ENCODE data around the gene DACH1. TPM values are rescaled to one million over a fixed set of nuclear protein-coding genes. Genes with fewer than 3 reads are reported as not detected.

Gene DACH1
- total and polyA plus RNA-seq, 2 of the 13 experiments (the other 11 are each of a cell fraction or from before 2014, with no cell fraction given) = not detected

GRCh38 chr13:71830323-71830722 is 36.7 kb downstream of the DACH1 start (continued):
- TF ChIP-seq, protein P1, sequence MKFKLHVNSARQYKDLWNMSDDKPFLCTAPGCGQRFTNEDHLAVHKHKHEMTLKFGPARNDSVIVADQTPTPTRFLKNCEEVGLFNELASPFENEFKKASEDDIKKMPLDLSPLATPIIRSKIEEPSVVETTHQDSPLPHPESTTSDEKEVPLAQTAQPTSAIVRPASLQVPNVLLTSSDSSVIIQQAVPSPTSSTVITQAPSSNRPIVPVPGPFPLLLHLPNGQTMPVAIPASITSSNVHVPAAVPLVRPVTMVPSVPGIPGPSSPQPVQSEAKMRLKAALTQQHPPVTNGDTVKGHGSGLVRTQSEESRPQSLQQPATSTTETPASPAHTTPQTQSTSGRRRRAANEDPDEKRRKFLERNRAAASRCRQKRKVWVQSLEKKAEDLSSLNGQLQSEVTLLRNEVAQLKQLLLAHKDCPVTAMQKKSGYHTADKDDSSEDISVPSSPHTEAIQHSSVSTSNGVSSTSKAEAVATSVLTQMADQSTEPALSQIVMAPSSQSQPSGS (CRISPR knock-in tag; IDR thresholded peaks at IDR 0.05) = no peak
- TF ChIP-seq ZNF777 (CRISPR knock-in tag; IDR thresholded peaks at IDR 0.05) = no peak

- H3K4me2 ChIP-seq (ENCODE audit: low read depth, low read length) = no peak overlapping the region
- no peak overlapping the region for H3K4me3 ChIP-seq (replicated peaks in 1 of 3; ENCODE audit: insufficient read depth in 1 of 3, low read depth in 2 of 3, low read length in 3 of 3)
- no TSS peak for BruUV-seq (replicated peaks)
- FAIRE-seq (no peak), ATAC-seq (no peak), DNase-seq (ENCODE audit: low spot score) (no peak)
- no peak overlapping the region for H3K9ac ChIP-seq (ENCODE audit: insufficient read depth, low read depth, low read length)
- intact Hi-C loops (cut with micrococcal nuclease; ENCODE audit: unreplicated experiment) = no loop called here
- H3K36me3 ChIP-seq (replicated peaks in 1 of 2; ENCODE audit: control insufficient read depth in 1 of 2, insufficient read depth in 2 of 2, low read length in 2 of 2) = no peaks in the 10 kb centered on the region
- in situ Hi-C loops (cut with HindIII; ENCODE audit: extremely low pct_ligation_motif_present, low pct_unique_long_range_greater_than_20kb) = no loop called here
- no peaks in the 10 kb centered on the region for H4K20me1 ChIP-seq (ENCODE audit: insufficient read depth, low read length)
- POLR2A ChIA-PET = no interaction called here
- H3K79me2 ChIP-seq (ENCODE audit: insufficient read depth, low read length) = no peaks in the 10 kb centered on the region
- H3K27me3 ChIP-seq (ENCODE audit: control insufficient read depth in 1 of 2, insufficient read depth in 2 of 2, low read length in 2 of 2) = no peaks in the 10 kb centered on the region
- 0% methylated on average over 1 of the region's 1 CpG for WGBS (ENCODE audit: low lambda C conversion rate)
- H2AFZ ChIP-seq (ENCODE audit: low read length) = no peak overlapping the region
- H3K27ac ChIP-seq (ENCODE audit: extremely low read length, insufficient read depth, low read length) = no peak overlapping the region
- CTCF ChIA-PET (ENCODE audit: low intra/inter-chr PET ratio, low total read pairs) = no interaction called here
- TF ChIP-seq MXD4 (CRISPR knock-in tag; IDR thresholded peaks at IDR 0.05) (no peak), ZIK1 (CRISPR knock-in tag; IDR thresholded peaks at IDR 0.05; ENCODE audit: borderline replicate concordance, low read depth) (no peak), HNRNPLL (IDR thresholded peaks at IDR 0.05; ENCODE audit: low read depth, low read length, poor library complexity, severe bottlenecking) (no peak), SP2 (CRISPR knock-in tag; IDR thresholded peaks at IDR 0.05) (no peak), PHF21A (CRISPR knock-in tag; IDR thresholded peaks at IDR 0.05) (no peak), ZSCAN29 (CRISPR knock-in tag; conservative IDR thresholded peaks at IDR 0.05) (no peak), CREB1 (IDR thresholded peaks at IDR 0.05) (no peak), CREB1 (CRISPR knock-in tag; IDR thresholded peaks at IDR 0.05) (no peak), MAZ (IDR thresholded peaks at IDR 0.05; ENCODE audit: borderline replicate concordance, low read depth, low read length) (no peak), MAZ (CRISPR knock-in tag; IDR thresholded peaks at IDR 0.05; ENCODE audit: low read depth) (no peak), DDIT3 (CRISPR knock-in tag; IDR thresholded peaks at IDR 0.05) (no peak), ZBTB14 (CRISPR knock-in tag; IDR thresholded peaks at IDR 0.05) (no peak), SSRP1 (CRISPR knock-in tag; IDR thresholded peaks at IDR 0.05) (no peak), ZNF510 (CRISPR knock-in tag; IDR thresholded peaks at IDR 0.05; ENCODE audit: low read depth) (no peak), STAG1 (CRISPR knock-in tag; IDR thresholded peaks at IDR 0.05) (no peak), ZMAT3 (CRISPR knock-in tag; conservative IDR thresholded peaks at IDR 0.05) (no peak), SRF (IDR thresholded peaks at IDR 0.05; ENCODE audit: low read depth, low read length) (no peak), HES4 (CRISPR knock-in tag; IDR thresholded peaks at IDR 0.05; ENCODE audit: borderline replicate concordance) (no peak), SKI (IDR thresholded peaks at IDR 0.05; ENCODE audit: partially characterized antibody) (no peak)
- TF ChIP-seq, protein P2, sequence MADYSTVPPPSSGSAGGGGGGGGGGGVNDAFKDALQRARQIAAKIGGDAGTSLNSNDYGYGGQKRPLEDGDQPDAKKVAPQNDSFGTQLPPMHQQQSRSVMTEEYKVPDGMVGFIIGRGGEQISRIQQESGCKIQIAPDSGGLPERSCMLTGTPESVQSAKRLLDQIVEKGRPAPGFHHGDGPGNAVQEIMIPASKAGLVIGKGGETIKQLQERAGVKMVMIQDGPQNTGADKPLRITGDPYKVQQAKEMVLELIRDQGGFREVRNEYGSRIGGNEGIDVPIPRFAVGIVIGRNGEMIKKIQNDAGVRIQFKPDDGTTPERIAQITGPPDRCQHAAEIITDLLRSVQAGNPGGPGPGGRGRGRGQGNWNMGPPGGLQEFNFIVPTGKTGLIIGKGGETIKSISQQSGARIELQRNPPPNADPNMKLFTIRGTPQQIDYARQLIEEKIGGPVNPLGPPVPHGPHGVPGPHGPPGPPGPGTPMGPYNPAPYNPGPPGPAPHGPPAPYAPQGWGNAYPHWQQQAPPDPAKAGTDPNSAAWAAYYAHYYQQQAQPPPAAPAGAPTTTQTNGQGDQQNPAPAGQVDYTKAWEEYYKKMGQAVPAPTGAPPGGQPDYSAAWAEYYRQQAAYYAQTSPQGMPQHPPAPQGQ (CRISPR knock-in tag; IDR thresholded peaks at IDR 0.05; ENCODE audit: borderline replicate concordance) = no peak
- H3K4me1 ChIP-seq (ENCODE audit: insufficient read depth, low read length) = no peaks in the 10 kb centered on the region
- H3K9me3 ChIP-seq (ENCODE audit: low read length) = no peaks in the 10 kb centered on the region
Observed at GRCh38 chr13:71829547-71829946, 37.5 kb downstream of the DACH1 start.

Measured in HepG2 (cell line).